Stimulated activated CD4-positive, alpha-beta T cell treated with anti-CD3 and anti-CD28 coated beads, Interleukin-1b, Interleukin-23, amount 100 ng/mL, for 48 hours (primary cell): ENCODE measurements around the gene CTU2.

ENCODE experiments used
- DNase-seq: peaks from one replicate; pipeline ENCODE4 v3.0.0-alpha.2; 2020

The CTU2 gene

GRCh38 chr16:88715312-88716190 lies 9.2 kb downstream of the CTU2 start:
- no peak for DNase-seq

GRCh38 chr16:88716201-88716600 lies 9.9 kb downstream of the CTU2 start:
- DNase-seq = no peak

- DNase-seq = no peak
These were observed 10.3 kb downstream of the CTU2 start for GRCh38 chr16:88716601-88717001.

GRCh38 chr16:88718178-88718577 lies 11.9 kb downstream of the CTU2 start:
- no peak for DNase-seq

GRCh38 chr16:88719267-88719932 lies 13.1 kb downstream of the CTU2 start:
- no peak for DNase-seq

- DNase-seq = no peak
These were observed 13.6 kb downstream of the CTU2 start for GRCh38 chr16:88719933-88720296.

- no peak for DNase-seq
These were observed 14.2 kb downstream of the CTU2 start for GRCh38 chr16:88720396-88720970.

- DNase-seq = no peak
These were observed 14.9 kb downstream of the CTU2 start for GRCh38 chr16:88721236-88721635.

GRCh38 chr16:88721815-88722755 lies 15.8 kb downstream of the CTU2 start:
- no peak for DNase-seq

- DNase-seq = no peak
These were observed 16.6 kb downstream of the CTU2 start for GRCh38 chr16:88722784-88723506.

- no peak for DNase-seq
These were observed 17.2 kb downstream of the CTU2 start for GRCh38 chr16:88723507-88723887.

GRCh38 chr16:88723911-88724310 lies 17.6 kb downstream of the CTU2 start:
- no peak for DNase-seq

- no peak for DNase-seq
These were observed 18.7 kb downstream of the CTU2 start for GRCh38 chr16:88724855-88725555.

- DNase-seq = no peak
These were observed 19.5 kb downstream of the CTU2 start for GRCh38 chr16:88725609-88726407.

- DNase-seq = no peak
These were observed 20.1 kb downstream of the CTU2 start for GRCh38 chr16:88726408-88726749.

- DNase-seq = no peak
These were observed 20.7 kb downstream of the CTU2 start for GRCh38 chr16:88726981-88727380.

GRCh38 chr16:88727871-88728270 lies 21.6 kb downstream of the CTU2 start:
- DNase-seq = no peak

GRCh38 chr16:88730632-88731607 lies 24.6 kb downstream of the CTU2 start:
- DNase-seq = no peak

GRCh38 chr16:88731699-88732098 lies 25.4 kb downstream of the CTU2 start:
- DNase-seq = no peak
